HCT116 (cell line): ENCODE data around the gene WWOX. TPM values are rescaled to one million over a fixed set of nuclear protein-coding genes. Genes with fewer than 3 reads are reported as not detected.

Experiments
- ATAC-seq: fragments of 200-7000 bp; cut with Tn5 transposase; 2 replicates; pipeline ENCODE4 v1.9.1; 2020; ENCODE audit warnings: mild to moderate bottlenecking, moderate library complexity
- BruUV-seq: library from RNA; stranded (reverse); fragments of 400-500 nt; replicated peaks from 2 replicates; lab custom pipeline; 2021; lab: Mats Ljungman, UMichigan
- CTCF ChIA-PET: fragments of 300-600 bp; sonication (Branson Sonifier 250); formaldehyde crosslinking; loops from one replicate; lab custom pipeline; 2021; ENCODE audit warnings: antibody characterized with exemption; lab: Charles Lee
- POLR2A ChIA-PET: fragments of 300-600, 350-600 bp; sonication (Branson Sonifier 250); formaldehyde crosslinking; loops from one replicate; lab custom pipeline; 2021; ENCODE audit warnings: antibody characterized with exemption; lab: Charles Lee
- RAD21 ChIA-PET, 2 experiments: fragments of 300-600 bp; sonication (Branson Sonifier 250); formaldehyde crosslinking; loops; one replicate each; lab custom pipeline; 2023; ENCODE audit warnings: low total read pairs in 2 of 2; ENCODE audit not compliant: uncharacterized antibody in 2 of 2, unreplicated experiment in 2 of 2, low non-redundant PET in 1 of 2; lab: Charles Lee
- DNase-seq: peaks from one replicate; pipeline ENCODE4 v3.0.0-alpha.2; 2010; ENCODE audit warnings: low read depth, low spot score
- H2AFZ ChIP-seq: fragments of 200-600 bp; shearing (Covaris generic), sonication (generic); 2 replicates; pipeline ENCODE4 v1.6.1; 2017; ENCODE audit warnings: low read depth, mixed run types, mixed read lengths, antibody characterized with exemption, low read length; ENCODE audit not compliant: poor library complexity, severe bottlenecking
- H3K27ac ChIP-seq: 2 replicates; pipeline ENCODE4 v1.5.1; 2012; ENCODE audit warnings: low read depth, low read length
- H3K27me3 ChIP-seq: fragments of 200-600 bp; sonication (generic); 2 replicates; pipeline ENCODE4 v1.6.1; 2016; ENCODE audit warnings: mixed run types, low read length, mixed read lengths; ENCODE audit not compliant: insufficient read depth
- H3K36me3 ChIP-seq, 2 experiments: fragments of 200-500 bp in 1 of 2; fragments of 200-600 bp in 1 of 2; sonication (Bioruptor generic) in 1 of 2; sonication (generic) in 1 of 2; 2 replicates each; pipeline versions ENCODE4 v1.5.1 to v1.6.1; 2014 to 2016; ENCODE audit warnings: low read length in 2 of 2, inconsistent platforms in 1 of 2, mixed read lengths in 1 of 2, mixed run types in 1 of 2; ENCODE audit not compliant: insufficient read depth in 2 of 2, control insufficient read depth in 1 of 2
- H3K4me1 ChIP-seq, 2 experiments: fragments of 200-600 bp in 1 of 2; sonication (generic) in 1 of 2; 2 replicates each; pipeline versions ENCODE4 v1.5.1 to v1.6.1; 2012 to 2017; ENCODE audit warnings: low read length in 2 of 2, inconsistent platforms in 1 of 2, mild to moderate bottlenecking in 1 of 2, mixed read lengths in 1 of 2, mixed run types in 1 of 2, moderate library complexity in 1 of 2; ENCODE audit not compliant: insufficient read depth in 2 of 2, control insufficient read depth in 1 of 2
- H3K4me2 ChIP-seq: fragments of 200-600 bp; sonication (generic); 2 replicates; pipeline ENCODE4 v1.6.1; 2017; ENCODE audit warnings: mixed run types, low read length, mixed read lengths
- H3K4me3 ChIP-seq, 2 experiments: fragments of 200-600 bp in 1 of 2; sonication (generic) in 1 of 2; replicated peaks in 1 of 2; 2 replicates each; pipeline ENCODE4 v1.5.1; 2011 to 2016; ENCODE audit warnings: low read length in 2 of 2, control low read depth in 1 of 2, low read depth in 1 of 2, mild to moderate bottlenecking in 1 of 2, mixed read lengths in 1 of 2, mixed run types in 1 of 2
- H3K79me2 ChIP-seq: fragments of 200-600 bp; sonication (generic); 2 replicates; pipeline ENCODE4 v1.6.1; 2017; ENCODE audit warnings: mild to moderate bottlenecking, mixed run types, low read length, moderate library complexity, mixed read lengths; ENCODE audit not compliant: insufficient read depth
- H3K9ac ChIP-seq: fragments of 200-600 bp; sonication (generic); 2 replicates; pipeline ENCODE4 v1.6.1; 2016; ENCODE audit warnings: low read length, mixed read lengths
- H3K9me2 ChIP-seq: fragments of 200-600 bp; sonication (generic), shearing (Covaris generic); 2 replicates; pipeline ENCODE4 v1.6.1; 2017; ENCODE audit warnings: mixed run types, mild to moderate bottlenecking, moderate library complexity; ENCODE audit not compliant: insufficient read depth
- H3K9me3 ChIP-seq, 2 experiments: fragments of 200-500 bp in 1 of 2; fragments of 200-600 bp in 1 of 2; sonication (Bioruptor generic) in 1 of 2; sonication (generic) in 1 of 2; 2 replicates each; pipeline ENCODE4 v1.6.1; 2014 to 2017; ENCODE audit warnings: low read length in 2 of 2, mixed read lengths in 2 of 2, inconsistent platforms in 1 of 2, low read depth in 1 of 2, mild to moderate bottlenecking in 1 of 2, mixed run types in 1 of 2, moderate library complexity in 1 of 2; ENCODE audit not compliant: control insufficient read depth in 1 of 2, insufficient read depth in 1 of 2
- H4K20me1 ChIP-seq: fragments of 200-600 bp; sonication (generic), shearing (Covaris generic); 2 replicates; pipeline ENCODE4 v1.6.1; 2017; ENCODE audit warnings: mixed run types, mild to moderate bottlenecking, moderate library complexity; ENCODE audit not compliant: insufficient read depth
- CBX3 ChIP-seq: IDR thresholded peaks from 2 replicates; pipeline ENCODE4 v1.6.1; 2012; ENCODE audit warnings: low read depth
- CEBPB ChIP-seq: IDR thresholded peaks from 2 replicates; pipeline ENCODE4 v1.6.1; 2012; ENCODE audit warnings: low read depth
- EGR1 ChIP-seq: IDR thresholded peaks from 2 replicates; pipeline ENCODE4 v1.6.1; 2012; ENCODE audit warnings: low read depth
- JUND ChIP-seq: IDR thresholded peaks from 2 replicates; pipeline ENCODE4 v1.6.1; 2012
- POLR2A ChIP-seq: IDR thresholded peaks from 2 replicates; pipeline ENCODE4 v1.7.0; 2011; ENCODE audit warnings: borderline replicate concordance; ENCODE audit not compliant: insufficient read depth, insufficient read length; ENCODE audit errors: extremely low read depth
- RAD21 ChIP-seq: IDR thresholded peaks from 2 replicates; pipeline ENCODE4 v1.6.1; 2012; ENCODE audit warnings: low read depth, mild to moderate bottlenecking
- SIN3A ChIP-seq: IDR thresholded peaks from 2 replicates; pipeline ENCODE4 v1.6.1; 2012; ENCODE audit warnings: low read depth
- SP1 ChIP-seq: IDR thresholded peaks from 2 replicates; pipeline ENCODE4 v1.6.1; 2012; ENCODE audit warnings: low read depth
- TCF7L2 ChIP-seq: IDR thresholded peaks from 2 replicates; pipeline ENCODE4 v1.7.0; 2011; ENCODE audit warnings: borderline replicate concordance, inconsistent platforms; ENCODE audit not compliant: insufficient read depth, insufficient read length; ENCODE audit errors: extremely low read depth
- YY1 ChIP-seq: IDR thresholded peaks from 2 replicates; pipeline ENCODE4 v1.6.1; 2011; ENCODE audit warnings: low read length, low read depth, moderate library complexity, mild to moderate bottlenecking; ENCODE audit not compliant: insufficient replicate concordance; ENCODE audit errors: extremely low read depth
- intact Hi-C: fragments of 100-400 bp; cut with micrococcal nuclease; formaldehyde crosslinking; loops from 2 replicates; pipeline ENCODE4 v1.10.0; 2022
- total RNA-seq: library from RNA; stranded (reverse); gene quantifications from one replicate; pipeline ENCODE4 v1.2.1, GENCODE V29; 2021; ENCODE audit not compliant: unreplicated experiment
- TF ChIP-seq, protein P1 (sequence below), 3 experiments: fragments of 200-600 bp in 1 of 3; sonication (generic) in 1 of 3; IDR thresholded peaks in 2 of 3; conservative IDR thresholded peaks in 1 of 3; 2 replicates each; pipeline ENCODE4 v1.5.1; 2012 to 2017; ENCODE audit warnings: low read depth in 2 of 3, low read length in 2 of 3, antibody characterized with exemption in 1 of 3, borderline replicate concordance in 1 of 3, control low read depth in 1 of 3, mild to moderate bottlenecking in 1 of 3, mixed read lengths in 1 of 3, mixed run types in 1 of 3, moderate library complexity in 1 of 3; ENCODE audit not compliant: insufficient read depth in 1 of 3
- TF ChIP-seq, protein P2 (sequence below): IDR thresholded peaks from 2 replicates; pipeline ENCODE4 v1.6.1; 2012
- TF ChIP-seq, protein P3 (sequence below): IDR thresholded peaks from 2 replicates; pipeline ENCODE4 v1.6.1; 2012
- TF ChIP-seq, protein P4 (sequence below): IDR thresholded peaks from 2 replicates; pipeline ENCODE4 v1.6.1; 2011; ENCODE audit warnings: mild to moderate bottlenecking, low read length, moderate library complexity; ENCODE audit not compliant: insufficient replicate concordance; ENCODE audit errors: extremely low read depth

Gene WWOX
- total RNA-seq, 1 experiment from 2014 or later = 13.7 TPM

DNA sequence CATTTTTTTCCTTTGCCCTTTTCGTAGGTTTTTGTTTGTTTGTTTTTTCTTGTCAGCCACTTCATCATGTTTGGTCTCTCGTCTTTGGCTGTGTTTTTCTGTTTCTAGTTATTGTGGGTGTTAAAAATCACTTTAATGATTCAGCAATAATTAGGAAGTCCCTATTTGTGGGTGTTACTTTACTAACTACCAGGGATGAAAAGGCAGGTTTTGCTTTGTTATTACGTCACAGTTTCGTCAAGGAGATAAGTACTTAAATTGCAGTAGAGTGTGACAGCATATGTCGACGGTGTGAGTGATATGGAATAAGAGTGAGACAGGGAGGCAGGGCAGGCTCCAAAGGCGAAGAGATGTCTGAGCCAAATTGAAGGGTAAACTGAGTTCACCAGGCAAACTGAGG, 479.6 kb downstream of the WWOX start:
- Histone ChIP-seq H3K4me2 (no peak overlapping the region), H3K36me3 (no peaks in the 10 kb centered on the region), H2AFZ (no peak overlapping the region), H3K4me1 (no peaks in the 10 kb centered on the region), H3K9ac (no peak overlapping the region), H3K27ac (no peak overlapping the region), H4K20me1 (no peaks in the 10 kb centered on the region), H3K9me2 (no peaks in the 10 kb centered on the region), H3K27me3 (no peaks in the 10 kb centered on the region), H3K9me3 (no peaks in the 10 kb centered on the region), H3K4me3 (no peak overlapping the region), H3K79me2 (no peaks in the 10 kb centered on the region)
- POLR2A ChIA-PET = no interaction called here
- DNase-seq (no peak), ATAC-seq (no peak)
- TF ChIP-seq POLR2A (no peak), EGR1 (no peak), TCF7L2 (no peak), JUND (no peak), YY1 (no peak), SP1 (no peak), SIN3A (no peak), RAD21 (no peak), CEBPB (no peak), CBX3 (no peak)
- TF ChIP-seq, protein P1, sequence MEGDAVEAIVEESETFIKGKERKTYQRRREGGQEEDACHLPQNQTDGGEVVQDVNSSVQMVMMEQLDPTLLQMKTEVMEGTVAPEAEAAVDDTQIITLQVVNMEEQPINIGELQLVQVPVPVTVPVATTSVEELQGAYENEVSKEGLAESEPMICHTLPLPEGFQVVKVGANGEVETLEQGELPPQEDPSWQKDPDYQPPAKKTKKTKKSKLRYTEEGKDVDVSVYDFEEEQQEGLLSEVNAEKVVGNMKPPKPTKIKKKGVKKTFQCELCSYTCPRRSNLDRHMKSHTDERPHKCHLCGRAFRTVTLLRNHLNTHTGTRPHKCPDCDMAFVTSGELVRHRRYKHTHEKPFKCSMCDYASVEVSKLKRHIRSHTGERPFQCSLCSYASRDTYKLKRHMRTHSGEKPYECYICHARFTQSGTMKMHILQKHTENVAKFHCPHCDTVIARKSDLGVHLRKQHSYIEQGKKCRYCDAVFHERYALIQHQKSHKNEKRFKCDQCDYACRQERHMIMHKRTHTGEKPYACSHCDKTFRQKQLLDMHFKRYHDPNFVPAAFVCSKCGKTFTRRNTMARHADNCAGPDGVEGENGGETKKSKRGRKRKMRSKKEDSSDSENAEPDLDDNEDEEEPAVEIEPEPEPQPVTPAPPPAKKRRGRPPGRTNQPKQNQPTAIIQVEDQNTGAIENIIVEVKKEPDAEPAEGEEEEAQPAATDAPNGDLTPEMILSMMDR (IDR thresholded peaks at IDR 0.05 in 2 of 3, conservative IDR thresholded peaks at IDR 0.05 in 1 of 3; ENCODE audit: borderline replicate concordance in 1 of 3, insufficient read depth in 1 of 3, low read depth in 2 of 3, low read length in 2 of 3) = no peak
- TF ChIP-seq, protein P2, sequence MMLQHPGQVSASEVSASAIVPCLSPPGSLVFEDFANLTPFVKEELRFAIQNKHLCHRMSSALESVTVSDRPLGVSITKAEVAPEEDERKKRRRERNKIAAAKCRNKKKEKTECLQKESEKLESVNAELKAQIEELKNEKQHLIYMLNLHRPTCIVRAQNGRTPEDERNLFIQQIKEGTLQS = no peak
- TF ChIP-seq, protein P3, sequence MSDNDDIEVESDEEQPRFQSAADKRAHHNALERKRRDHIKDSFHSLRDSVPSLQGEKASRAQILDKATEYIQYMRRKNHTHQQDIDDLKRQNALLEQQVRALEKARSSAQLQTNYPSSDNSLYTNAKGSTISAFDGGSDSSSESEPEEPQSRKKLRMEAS = no peak
- TF ChIP-seq, protein P4, sequence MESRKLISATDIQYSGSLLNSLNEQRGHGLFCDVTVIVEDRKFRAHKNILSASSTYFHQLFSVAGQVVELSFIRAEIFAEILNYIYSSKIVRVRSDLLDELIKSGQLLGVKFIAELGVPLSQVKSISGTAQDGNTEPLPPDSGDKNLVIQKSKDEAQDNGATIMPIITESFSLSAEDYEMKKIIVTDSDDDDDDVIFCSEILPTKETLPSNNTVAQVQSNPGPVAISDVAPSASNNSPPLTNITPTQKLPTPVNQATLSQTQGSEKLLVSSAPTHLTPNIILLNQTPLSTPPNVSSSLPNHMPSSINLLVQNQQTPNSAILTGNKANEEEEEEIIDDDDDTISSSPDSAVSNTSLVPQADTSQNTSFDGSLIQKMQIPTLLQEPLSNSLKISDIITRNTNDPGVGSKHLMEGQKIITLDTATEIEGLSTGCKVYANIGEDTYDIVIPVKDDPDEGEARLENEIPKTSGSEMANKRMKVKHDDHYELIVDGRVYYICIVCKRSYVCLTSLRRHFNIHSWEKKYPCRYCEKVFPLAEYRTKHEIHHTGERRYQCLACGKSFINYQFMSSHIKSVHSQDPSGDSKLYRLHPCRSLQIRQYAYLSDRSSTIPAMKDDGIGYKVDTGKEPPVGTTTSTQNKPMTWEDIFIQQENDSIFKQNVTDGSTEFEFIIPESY = no peak
- RAD21 ChIA-PET = no interaction called here
- BruUV-seq = no TSS peak
- CTCF ChIA-PET = no interaction called here
- intact Hi-C loops = no loop called here
